HEK293 (cell line): ENCODE measurements around the gene LIME1.

Experiments
- PBX3 ChIP-seq: sonication (generic); formaldehyde crosslinking; IDR thresholded peaks from 2 replicates; pipeline ENCODE4 v1.8.1; 2022; ENCODE audit warnings: mild to moderate bottlenecking, moderate library complexity, missing genetic modification reagents
- PRDM2 ChIP-seq: fragments of 450-650 bp; formaldehyde crosslinking; IDR thresholded peaks from 2 replicates; pipeline ENCODE4 v1.5.1; 2016; ENCODE audit warnings: missing biosample characterization, missing genetic modification characterization, borderline replicate concordance
- ZBTB26 ChIP-seq: fragments of 450-650 bp; formaldehyde crosslinking; optimal IDR thresholded peaks from 2 replicates; pipeline ENCODE3; 2016; ENCODE audit warnings: missing biosample characterization, mild to moderate bottlenecking, missing genetic modification characterization
- ZBTB8A ChIP-seq: fragments of 450-650 bp; formaldehyde crosslinking; IDR thresholded peaks from 2 replicates; pipeline ENCODE4 v1.5.1; 2016; ENCODE audit warnings: missing biosample characterization, missing genetic modification characterization
- ZNF138 ChIP-seq: fragments of 450-650 bp; formaldehyde crosslinking; IDR thresholded peaks from 2 replicates; pipeline ENCODE4 v1.5.1; 2016; ENCODE audit warnings: missing biosample characterization, missing genetic modification characterization, borderline replicate concordance
- ZNF175 ChIP-seq: fragments of 450-650 bp; formaldehyde crosslinking; IDR thresholded peaks from 2 replicates; pipeline ENCODE4 v1.5.1; 2016; ENCODE audit warnings: missing biosample characterization, missing genetic modification characterization
- ZNF23 ChIP-seq: fragments of 450-650 bp; formaldehyde crosslinking; IDR thresholded peaks from 2 replicates; pipeline ENCODE4 v1.5.1; 2016; ENCODE audit warnings: missing biosample characterization, missing genetic modification characterization, borderline replicate concordance
- ZNF24 ChIP-seq: fragments of 450-650 bp; formaldehyde crosslinking; IDR thresholded peaks from 2 replicates; pipeline ENCODE4 v1.5.1; 2016; ENCODE audit warnings: missing biosample characterization, missing genetic modification characterization
- ZNF626 ChIP-seq: fragments of 450-650 bp; sonication (Bioruptor Pico); formaldehyde crosslinking; IDR thresholded peaks from 2 replicates; pipeline ENCODE4 v1.5.1; 2018; ENCODE audit warnings: missing biosample characterization, missing genetic modification characterization, inconsistent platforms
- ZNF777 ChIP-seq: fragments of 450-650 bp; formaldehyde crosslinking; IDR thresholded peaks from 2 replicates; pipeline ENCODE4 v1.5.1; 2017; ENCODE audit warnings: missing biosample characterization, missing genetic modification characterization, borderline replicate concordance
- TF ChIP-seq, protein P1 (sequence below): fragments of 450-650 bp; formaldehyde crosslinking; IDR thresholded peaks from 2 replicates; pipeline ENCODE4 v1.5.1; 2016; ENCODE audit warnings: missing biosample characterization, missing genetic modification characterization
- TF ChIP-seq, protein P2 (sequence below): fragments of 450-650 bp; formaldehyde crosslinking; IDR thresholded peaks from 2 replicates; pipeline ENCODE4 v1.5.1; 2016; ENCODE audit warnings: missing biosample characterization, missing genetic modification characterization

- TF ChIP-seq, protein P1, sequence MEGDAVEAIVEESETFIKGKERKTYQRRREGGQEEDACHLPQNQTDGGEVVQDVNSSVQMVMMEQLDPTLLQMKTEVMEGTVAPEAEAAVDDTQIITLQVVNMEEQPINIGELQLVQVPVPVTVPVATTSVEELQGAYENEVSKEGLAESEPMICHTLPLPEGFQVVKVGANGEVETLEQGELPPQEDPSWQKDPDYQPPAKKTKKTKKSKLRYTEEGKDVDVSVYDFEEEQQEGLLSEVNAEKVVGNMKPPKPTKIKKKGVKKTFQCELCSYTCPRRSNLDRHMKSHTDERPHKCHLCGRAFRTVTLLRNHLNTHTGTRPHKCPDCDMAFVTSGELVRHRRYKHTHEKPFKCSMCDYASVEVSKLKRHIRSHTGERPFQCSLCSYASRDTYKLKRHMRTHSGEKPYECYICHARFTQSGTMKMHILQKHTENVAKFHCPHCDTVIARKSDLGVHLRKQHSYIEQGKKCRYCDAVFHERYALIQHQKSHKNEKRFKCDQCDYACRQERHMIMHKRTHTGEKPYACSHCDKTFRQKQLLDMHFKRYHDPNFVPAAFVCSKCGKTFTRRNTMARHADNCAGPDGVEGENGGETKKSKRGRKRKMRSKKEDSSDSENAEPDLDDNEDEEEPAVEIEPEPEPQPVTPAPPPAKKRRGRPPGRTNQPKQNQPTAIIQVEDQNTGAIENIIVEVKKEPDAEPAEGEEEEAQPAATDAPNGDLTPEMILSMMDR (tag by site-specific recombination) = no peak
- TF ChIP-seq ZNF24 (tag by site-specific recombination) (no peak), PRDM2 (tag by site-specific recombination) (no peak), ZBTB8A (no peak; the same call in 1 of the 2 replicates), ZNF777 (no peak), ZBTB26 (no peak), PBX3 (CRISPR knock-in tag) (no peak), ZNF23 (tag by site-specific recombination) (no peak), ZNF626 (no peak), ZNF138 (no peak), ZNF175 (tag by site-specific recombination) (no peak)
- TF ChIP-seq, protein P2, sequence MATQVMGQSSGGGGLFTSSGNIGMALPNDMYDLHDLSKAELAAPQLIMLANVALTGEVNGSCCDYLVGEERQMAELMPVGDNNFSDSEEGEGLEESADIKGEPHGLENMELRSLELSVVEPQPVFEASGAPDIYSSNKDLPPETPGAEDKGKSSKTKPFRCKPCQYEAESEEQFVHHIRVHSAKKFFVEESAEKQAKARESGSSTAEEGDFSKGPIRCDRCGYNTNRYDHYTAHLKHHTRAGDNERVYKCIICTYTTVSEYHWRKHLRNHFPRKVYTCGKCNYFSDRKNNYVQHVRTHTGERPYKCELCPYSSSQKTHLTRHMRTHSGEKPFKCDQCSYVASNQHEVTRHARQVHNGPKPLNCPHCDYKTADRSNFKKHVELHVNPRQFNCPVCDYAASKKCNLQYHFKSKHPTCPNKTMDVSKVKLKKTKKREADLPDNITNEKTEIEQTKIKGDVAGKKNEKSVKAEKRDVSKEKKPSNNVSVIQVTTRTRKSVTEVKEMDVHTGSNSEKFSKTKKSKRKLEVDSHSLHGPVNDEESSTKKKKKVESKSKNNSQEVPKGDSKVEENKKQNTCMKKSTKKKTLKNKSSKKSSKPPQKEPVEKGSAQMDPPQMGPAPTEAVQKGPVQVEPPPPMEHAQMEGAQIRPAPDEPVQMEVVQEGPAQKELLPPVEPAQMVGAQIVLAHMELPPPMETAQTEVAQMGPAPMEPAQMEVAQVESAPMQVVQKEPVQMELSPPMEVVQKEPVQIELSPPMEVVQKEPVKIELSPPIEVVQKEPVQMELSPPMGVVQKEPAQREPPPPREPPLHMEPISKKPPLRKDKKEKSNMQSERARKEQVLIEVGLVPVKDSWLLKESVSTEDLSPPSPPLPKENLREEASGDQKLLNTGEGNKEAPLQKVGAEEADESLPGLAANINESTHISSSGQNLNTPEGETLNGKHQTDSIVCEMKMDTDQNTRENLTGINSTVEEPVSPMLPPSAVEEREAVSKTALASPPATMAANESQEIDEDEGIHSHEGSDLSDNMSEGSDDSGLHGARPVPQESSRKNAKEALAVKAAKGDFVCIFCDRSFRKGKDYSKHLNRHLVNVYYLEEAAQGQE = no peak
Observed at GRCh38 chr20:63735859-63736718, at the start of gene LIME1.
